CD4-positive, alpha-beta T cell treated with Interleukin-10 for 1 hour (primary cell): Measurements from ENCODE around the gene MYOD1.

Source experiments
- DNase-seq: peaks from one replicate; pipeline ENCODE4 v3.0.0-alpha.2; 2020

MYOD1 gene

GRCh38 chr11:17735818-17736578 is 16.6 kb downstream of the MYOD1 start:
- DNase-seq: no peak

- DNase-seq: no peak
Measured at GRCh38 chr11:17736579-17736893, 17.2 kb downstream of the MYOD1 start.

GRCh38 chr11:17736930-17737817 is 17.8 kb downstream of the MYOD1 start:
- DNase-seq: no peak

- DNase-seq: no peak
Measured at GRCh38 chr11:17738151-17738973, 19.0 kb downstream of the MYOD1 start.

GRCh38 chr11:17739945-17740338 is 20.6 kb downstream of the MYOD1 start:
- no peak for DNase-seq

- no peak for DNase-seq
Measured at GRCh38 chr11:17740649-17741235, 21.4 kb downstream of the MYOD1 start.

GRCh38 chr11:17741487-17741886 is 22.1 kb downstream of the MYOD1 start:
- DNase-seq: no peak

- no peak for DNase-seq
Measured at GRCh38 chr11:17742019-17742418, 22.6 kb downstream of the MYOD1 start.

GRCh38 chr11:17743026-17743807 is 23.8 kb downstream of the MYOD1 start:
- no peak for DNase-seq

- no peak for DNase-seq
Measured at GRCh38 chr11:17743808-17744119, 24.4 kb downstream of the MYOD1 start.

GRCh38 chr11:17744151-17744940 is 25.0 kb downstream of the MYOD1 start:
- DNase-seq: no peak

GRCh38 chr11:17745023-17745772 is 25.8 kb downstream of the MYOD1 start:
- DNase-seq: no peak

GRCh38 chr11:17746096-17746495 is 26.7 kb downstream of the MYOD1 start:
- no peak for DNase-seq

- no peak for DNase-seq
Measured at GRCh38 chr11:17747131-17747955, 28.0 kb downstream of the MYOD1 start.

- DNase-seq: no peak
Measured at GRCh38 chr11:17748044-17748443, 28.7 kb downstream of the MYOD1 start.

GRCh38 chr11:17748761-17749721 is 29.7 kb downstream of the MYOD1 start:
- DNase-seq: no peak

- no peak for DNase-seq
Measured at GRCh38 chr11:17750013-17750800, 30.8 kb downstream of the MYOD1 start.

GRCh38 chr11:17750801-17751165 is 31.4 kb downstream of the MYOD1 start:
- no peak for DNase-seq
